ENCODE data around the gene AHCTF1. TPM values are rescaled to one million over a fixed set of nuclear protein-coding genes. Genes with fewer than 3 reads are reported as not detected.

The AHCTF1 gene
- total and polyA plus RNA-seq, 2 of the 8 experiments (the other 6 are each of a cell fraction or from before 2014, with no cell fraction given): 7.9 to 44.5 TPM

DNA sequence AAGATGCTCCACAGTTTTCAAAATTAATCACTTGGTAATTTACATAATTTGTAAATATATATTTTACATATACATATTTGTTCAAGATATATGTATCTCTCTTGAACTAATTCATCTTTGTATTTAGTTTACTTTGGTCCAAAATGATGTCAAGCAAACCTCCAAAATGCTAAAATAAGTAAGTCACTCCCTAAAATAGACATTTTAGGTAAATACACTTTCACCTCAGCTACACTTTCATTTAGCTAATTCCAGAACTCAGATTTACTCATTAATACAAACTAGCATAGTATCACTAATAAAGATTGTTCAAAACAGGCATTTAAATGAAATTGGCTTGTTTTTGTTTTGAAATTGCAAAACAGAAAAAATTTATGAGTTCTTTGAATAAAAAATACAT, 40.6 kb downstream of the AHCTF1 start:
- H3K9me3 ChIP-seq (ENCODE audit: insufficient read depth in 2 of 2, low read depth in 1 of 2, low read length in 1 of 2): no peaks in the 10 kb centered on the region
- CTCF ChIA-PET (ENCODE audit: partially characterized antibody): no interaction called here
- H3K18ac ChIP-seq (ENCODE audit: extremely low read depth, low read length): no peak overlapping the region

More for the DNA sequence above, 40.6 kb downstream of the AHCTF1 start:
- Histone ChIP-seq H3K4me1 (replicated peaks in 1 of 4; ENCODE audit: control insufficient read depth in 3 of 4, insufficient read depth in 4 of 4, low read length in 3 of 4) (no peaks in the 10 kb centered on the region), H3K4me3 (ENCODE audit: extremely low read depth in 1 of 4, insufficient read depth in 2 of 4, low read depth in 3 of 4, low read length in 4 of 4) (no peak overlapping the region), H4K20me1 (replicated peaks in 1 of 2; ENCODE audit: control insufficient read depth in 1 of 2, insufficient read depth in 2 of 2, low read length in 2 of 2) (peaks cover 0 to 2% of the 10 kb centered on the region in 2 experiments), H3K14ac (ENCODE audit: insufficient read length) (no peak overlapping the region), H2AK5ac (ENCODE audit: low read depth, low read length) (no peak overlapping the region), H3K4ac (replicated peaks; ENCODE audit: insufficient read length, low read depth, low read length) (no peak overlapping the region), H3K79me2 (ENCODE audit: control insufficient read depth in 1 of 2, insufficient read depth in 2 of 2, low read length in 2 of 2) (no peaks in the 10 kb centered on the region), H3K79me1 (ENCODE audit: low read depth, low read length) (no peaks in the 10 kb centered on the region), H3K23me2 (ENCODE audit: low read depth, low read length) (no peaks in the 10 kb centered on the region), H2BK120ac (replicated peaks; ENCODE audit: low read depth, low read length) (no peak overlapping the region), H2AFZ (ENCODE audit: low read length) (no peak overlapping the region), H3K4me2 (ENCODE audit: insufficient read depth in 1 of 2, low read depth in 2 of 2, low read length in 2 of 2) (no peak overlapping the region), H4K8ac (ENCODE audit: extremely low read depth, insufficient read depth, low read length) (no peak overlapping the region), H3K56ac (replicated peaks; ENCODE audit: insufficient read length, low read depth, low read length) (no peak overlapping the region), H2BK5ac (ENCODE audit: low read depth, low read length) (no peak overlapping the region), H4K5ac (ENCODE audit: insufficient read length, low read depth, low read length) (no peak overlapping the region), H3K9ac (replicated peaks in 1 of 4; ENCODE audit: extremely low read depth in 1 of 4, low read depth in 3 of 4, low read length in 3 of 4) (no peak overlapping the region), H2BK20ac (ENCODE audit: low read length) (no peak overlapping the region), H3K23ac (ENCODE audit: insufficient read length) (no peak overlapping the region), H4K91ac (replicated peaks; ENCODE audit: insufficient read length, low read length) (no peak overlapping the region), H3K27ac (ENCODE audit: low read depth, low read length) (no peak overlapping the region), H2BK12ac (ENCODE audit: low read depth, low read length) (no peak overlapping the region), H2BK15ac (ENCODE audit: low read length) (no peak overlapping the region), H3K36me3 (ENCODE audit: control insufficient read depth in 2 of 4, insufficient read depth in 4 of 4, low read length in 3 of 4) (peaks cover 17 to 71% (median 52%) of the 10 kb centered on the region in 4 experiments), H3K27me3 (replicated peaks in 1 of 4; ENCODE audit: control insufficient read depth in 3 of 4, extremely low read depth in 1 of 4, insufficient read depth in 3 of 4, low read length in 3 of 4) (no peaks in the 10 kb centered on the region)
- FAIRE-seq (no peak), DNase-seq (ENCODE audit: low read depth in 1 of 2, low spot score in 2 of 2) (no peak)
- TF ChIP-seq BCL11A (IDR thresholded peaks at IDR 0.05; ENCODE audit: low read depth in 2 of 2, low read length in 2 of 2) (no peak), TAF7 (optimal IDR thresholded peaks at IDR 0.05; ENCODE audit: borderline replicate concordance, low read depth, low read length) (no peak), RXRA (IDR thresholded peaks at IDR 0.05; ENCODE audit: insufficient read depth, low read depth, low read length) (no peak), KDM4A (IDR thresholded peaks at IDR 0.05; ENCODE audit: low read depth, low read length, severe bottlenecking) (no peak), JUN (IDR thresholded peaks at IDR 0.05; ENCODE audit: low read depth, low read length) (no peak), EGR1 (IDR thresholded peaks at IDR 0.05; ENCODE audit: borderline replicate concordance, low read depth, low read length) (no peak), SRF (IDR thresholded peaks at IDR 0.05; ENCODE audit: low read depth, low read length) (no peak), CTBP2 (IDR thresholded peaks at IDR 0.05; ENCODE audit: borderline replicate concordance, insufficient read depth, insufficient read length, low read length) (no peak), SIN3A (conservative IDR thresholded peaks at IDR 0.05 in 1 of 2, IDR thresholded peaks at IDR 0.05 in 1 of 2; ENCODE audit: low read depth in 1 of 2, low read length in 2 of 2) (no peak), KDM1A (IDR thresholded peaks at IDR 0.05; ENCODE audit: borderline replicate concordance, low read length) (no peak), JUND (IDR thresholded peaks at IDR 0.05; ENCODE audit: low read length) (no peak), POLR2AphosphoS5 (IDR thresholded peaks at IDR 0.05; ENCODE audit: low read depth, low read length) (no peak), GABPA (IDR thresholded peaks at IDR 0.05; ENCODE audit: borderline replicate concordance, insufficient read depth, low read length) (no peak), SAP30 (IDR thresholded peaks at IDR 0.05; ENCODE audit: insufficient read depth, insufficient replicate concordance, low read length) (no peak)
- POLR2A ChIA-PET (ENCODE audit: partially characterized antibody): no interaction called here
